ENCODE measurements around the gene SMIM8.
"Not testable (repeated sequence)": the region's sequence is repeated elsewhere in the genome, so short reads cannot be mapped to it uniquely, and the experiment has no call there.

SMIM8 gene

DNA sequence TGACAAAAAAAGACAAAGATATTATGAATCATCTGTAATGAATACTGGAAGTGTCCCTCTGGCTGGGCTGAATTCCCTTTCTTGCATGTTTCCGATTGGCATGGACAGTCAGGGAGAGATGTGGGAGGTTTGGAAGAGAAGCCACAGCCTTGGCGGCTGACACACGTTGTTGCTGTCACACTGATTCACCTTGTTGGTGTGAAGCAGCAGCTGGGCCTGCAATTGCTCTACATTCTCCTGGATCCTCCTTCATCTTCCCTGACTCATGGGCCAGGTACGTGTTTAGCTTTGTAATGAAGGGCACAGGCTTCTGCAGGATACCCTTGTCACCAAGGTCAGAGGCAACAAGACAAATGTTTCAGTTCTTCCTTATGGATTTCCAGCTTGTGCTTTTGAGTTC lies 13.4 kb upstream of the SMIM8 start:
- TF ChIP-seq, protein P1, sequence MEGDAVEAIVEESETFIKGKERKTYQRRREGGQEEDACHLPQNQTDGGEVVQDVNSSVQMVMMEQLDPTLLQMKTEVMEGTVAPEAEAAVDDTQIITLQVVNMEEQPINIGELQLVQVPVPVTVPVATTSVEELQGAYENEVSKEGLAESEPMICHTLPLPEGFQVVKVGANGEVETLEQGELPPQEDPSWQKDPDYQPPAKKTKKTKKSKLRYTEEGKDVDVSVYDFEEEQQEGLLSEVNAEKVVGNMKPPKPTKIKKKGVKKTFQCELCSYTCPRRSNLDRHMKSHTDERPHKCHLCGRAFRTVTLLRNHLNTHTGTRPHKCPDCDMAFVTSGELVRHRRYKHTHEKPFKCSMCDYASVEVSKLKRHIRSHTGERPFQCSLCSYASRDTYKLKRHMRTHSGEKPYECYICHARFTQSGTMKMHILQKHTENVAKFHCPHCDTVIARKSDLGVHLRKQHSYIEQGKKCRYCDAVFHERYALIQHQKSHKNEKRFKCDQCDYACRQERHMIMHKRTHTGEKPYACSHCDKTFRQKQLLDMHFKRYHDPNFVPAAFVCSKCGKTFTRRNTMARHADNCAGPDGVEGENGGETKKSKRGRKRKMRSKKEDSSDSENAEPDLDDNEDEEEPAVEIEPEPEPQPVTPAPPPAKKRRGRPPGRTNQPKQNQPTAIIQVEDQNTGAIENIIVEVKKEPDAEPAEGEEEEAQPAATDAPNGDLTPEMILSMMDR (conservative IDR thresholded peaks at IDR 0.05; ENCODE audit: low read length): no peak
- H3K4me3 ChIP-seq (ENCODE audit: low read length): no peak overlapping the region
- no peak for DNase-seq (ENCODE audit: low read depth)

DNA sequence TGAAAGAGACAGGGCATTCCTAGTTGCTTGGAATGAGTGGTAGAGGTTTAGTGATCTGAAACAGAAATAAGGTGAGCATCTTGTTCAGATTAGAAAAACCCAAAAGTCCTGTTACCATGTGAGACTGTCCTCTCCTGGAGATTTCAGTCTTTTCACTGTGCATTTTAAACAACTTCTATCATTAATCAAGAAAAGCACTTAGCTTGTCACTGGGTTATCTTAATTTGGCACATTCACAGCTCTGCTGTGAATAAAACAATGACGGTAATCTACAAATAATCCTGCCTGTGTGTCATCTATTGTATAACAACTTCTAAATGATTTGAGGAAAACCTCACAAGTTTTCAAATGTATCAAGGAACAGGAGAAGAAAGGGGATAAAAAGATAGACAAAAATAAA lies 9.5 kb upstream of the SMIM8 start:
- TF ChIP-seq, protein P1 (conservative IDR thresholded peaks at IDR 0.05; ENCODE audit: low read length): no peak
- DNase-seq (ENCODE audit: low read depth): no peak
- no peak overlapping the region for H3K4me3 ChIP-seq (ENCODE audit: low read length)

DNA sequence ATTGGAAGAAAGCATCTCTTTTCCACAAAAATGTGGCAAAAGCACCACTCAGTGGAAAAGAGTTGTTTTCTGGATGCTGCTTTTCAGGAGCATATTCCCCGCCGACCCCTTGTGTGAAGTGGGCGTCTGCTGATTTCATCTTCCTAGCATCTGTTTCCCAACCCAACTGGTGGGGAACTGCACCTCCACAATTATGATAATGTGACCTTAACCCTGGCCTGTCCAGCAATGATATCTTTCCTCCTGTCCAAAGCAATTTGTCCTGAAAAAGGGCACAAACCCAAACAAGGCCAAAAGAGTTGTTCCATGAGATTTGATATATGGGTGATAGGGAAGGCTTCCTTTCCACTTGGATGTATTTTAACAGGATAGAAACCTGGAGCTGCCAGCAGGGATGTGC lies 7.3 kb upstream of the SMIM8 start:
- DNase-seq (ENCODE audit: low read depth): no peak
- no peak overlapping the region for H3K4me3 ChIP-seq (ENCODE audit: low read length)
- TF ChIP-seq, protein P1 (conservative IDR thresholded peaks at IDR 0.05; ENCODE audit: low read length): no peak

DNA sequence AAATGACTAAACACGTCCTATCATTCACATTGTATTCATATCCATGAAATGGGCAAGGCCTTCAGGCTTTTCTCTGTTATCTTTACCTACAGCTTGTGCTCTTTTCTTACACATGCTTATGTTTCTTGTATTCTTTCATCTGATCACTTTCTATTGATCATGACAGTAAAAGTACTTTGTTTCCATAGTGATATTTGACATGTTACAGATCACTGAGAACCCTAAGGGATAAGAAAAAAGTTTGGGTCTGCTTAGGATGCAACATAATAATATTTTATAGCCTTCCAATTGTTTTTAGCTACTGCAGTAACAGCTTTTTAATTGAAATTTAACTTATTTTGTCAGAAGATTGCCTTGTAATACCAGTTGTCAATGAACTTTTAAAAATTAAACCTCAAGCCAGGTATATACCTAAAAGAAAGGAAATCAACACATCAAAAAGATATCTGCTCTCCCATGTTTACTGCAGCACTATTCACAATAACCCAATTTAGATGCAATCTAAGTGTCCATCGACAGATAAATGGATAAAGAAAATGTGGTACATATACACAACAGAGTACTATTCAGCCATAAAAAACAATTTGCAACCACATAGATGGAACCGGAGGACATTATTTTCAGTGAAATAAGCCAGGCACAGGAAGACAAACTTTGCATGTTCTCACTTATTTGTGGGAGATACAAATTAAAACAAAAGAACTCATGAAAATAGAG lies 3.0 kb upstream of the SMIM8 start:
- DNase-seq (ENCODE audit: low read depth): no peak
- H3K4me3 ChIP-seq (ENCODE audit: low read length): no peak overlapping the region
- TF ChIP-seq, protein P1 (conservative IDR thresholded peaks at IDR 0.05; ENCODE audit: low read length): no peak

DNA sequence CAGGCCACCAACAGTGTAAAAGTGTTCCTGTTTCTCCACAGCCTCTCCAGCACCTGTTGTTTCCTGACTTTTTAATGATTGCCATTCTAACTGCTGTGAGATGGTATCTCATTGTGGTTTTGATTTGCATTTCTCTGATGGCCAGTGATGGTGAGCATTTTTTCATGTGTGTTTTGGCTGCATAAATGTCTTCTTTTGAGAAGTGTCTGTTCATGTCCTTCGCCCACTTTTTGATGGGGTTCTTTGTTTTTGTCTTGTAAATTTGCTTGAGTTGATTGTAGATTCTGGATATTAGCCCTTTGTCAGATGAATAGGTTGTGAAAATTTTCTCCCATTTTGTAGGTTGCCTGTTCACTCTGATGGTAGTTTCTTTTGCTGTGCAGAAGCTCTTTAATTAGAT lies 1.5 kb downstream of the SMIM8 start:
- H3K4me3 ChIP-seq (ENCODE audit: low read length); DNase-seq (ENCODE audit: low read depth): not testable (repeated sequence)

DNA sequence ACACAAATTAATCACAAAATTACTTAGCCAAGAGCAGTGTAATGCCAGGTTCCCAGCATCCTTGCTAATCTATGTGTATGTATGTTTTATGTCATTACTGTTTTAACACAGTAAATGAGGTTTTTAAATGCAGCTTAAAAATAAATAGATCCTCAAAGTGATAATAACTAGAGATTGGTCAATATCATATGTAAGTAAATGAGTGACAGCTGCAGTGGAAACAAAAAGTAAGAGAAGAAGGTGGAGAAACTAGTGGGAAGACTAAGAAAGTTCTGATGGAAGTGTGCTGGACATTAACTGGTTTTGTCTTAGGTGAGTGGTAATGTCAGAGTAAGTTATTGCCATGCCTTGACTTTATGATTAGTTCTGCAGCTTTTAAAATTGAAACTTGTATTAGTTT lies 8.6 kb downstream of the SMIM8 start:
- TF ChIP-seq, protein P1 (conservative IDR thresholded peaks at IDR 0.05; ENCODE audit: low read length): no peak
- DNase-seq (ENCODE audit: low read depth): no peak
- no peak overlapping the region for H3K4me3 ChIP-seq (ENCODE audit: low read length)

DNA sequence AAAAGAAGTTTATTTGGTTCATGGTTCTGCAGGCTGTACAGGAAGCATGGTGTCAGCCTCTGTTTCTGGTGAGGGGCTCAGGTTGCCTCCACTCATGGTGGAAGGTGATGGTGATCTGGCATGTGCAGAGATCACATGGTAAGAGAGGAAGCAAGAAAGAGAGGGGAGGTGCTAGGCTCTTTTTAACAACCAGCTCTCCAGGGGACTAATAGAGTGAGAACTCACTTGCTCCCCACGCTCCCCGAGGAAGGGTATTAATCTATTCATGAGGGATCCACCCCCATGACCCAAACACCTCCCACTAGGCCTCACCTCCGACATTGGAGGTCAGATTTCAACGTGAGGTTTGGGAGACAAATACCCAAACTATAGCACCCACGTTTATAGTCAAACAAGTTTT lies 10.6 kb downstream of the SMIM8 start:
- H3K4me3 ChIP-seq (ENCODE audit: low read length): no peak overlapping the region
- no peak for DNase-seq (ENCODE audit: low read depth)
- TF ChIP-seq, protein P1 (conservative IDR thresholded peaks at IDR 0.05; ENCODE audit: low read length): no peak
